Measurements from ENCODE around the gene UBE2G1.

DNA sequence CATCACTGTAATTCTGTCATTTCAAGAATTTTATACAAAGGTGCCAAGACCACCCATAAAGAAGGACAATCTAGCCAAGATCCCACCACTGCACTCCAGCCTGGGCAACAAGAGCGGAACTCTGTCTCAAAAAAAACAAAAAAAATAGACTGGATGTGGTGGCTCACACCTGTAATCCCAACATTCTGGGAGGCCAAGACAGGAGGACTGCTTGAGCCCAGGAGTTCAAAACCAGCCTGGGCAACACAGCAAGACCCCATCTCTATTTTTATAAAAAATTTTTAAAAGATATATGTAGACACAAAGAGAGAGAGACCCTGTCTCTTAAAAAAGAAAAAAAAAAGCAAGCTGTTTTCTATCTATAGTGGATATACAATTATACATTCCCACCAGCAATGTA is 8.8 kb downstream of the UBE2G1 start:
- TF ChIP-seq, protein P1, sequence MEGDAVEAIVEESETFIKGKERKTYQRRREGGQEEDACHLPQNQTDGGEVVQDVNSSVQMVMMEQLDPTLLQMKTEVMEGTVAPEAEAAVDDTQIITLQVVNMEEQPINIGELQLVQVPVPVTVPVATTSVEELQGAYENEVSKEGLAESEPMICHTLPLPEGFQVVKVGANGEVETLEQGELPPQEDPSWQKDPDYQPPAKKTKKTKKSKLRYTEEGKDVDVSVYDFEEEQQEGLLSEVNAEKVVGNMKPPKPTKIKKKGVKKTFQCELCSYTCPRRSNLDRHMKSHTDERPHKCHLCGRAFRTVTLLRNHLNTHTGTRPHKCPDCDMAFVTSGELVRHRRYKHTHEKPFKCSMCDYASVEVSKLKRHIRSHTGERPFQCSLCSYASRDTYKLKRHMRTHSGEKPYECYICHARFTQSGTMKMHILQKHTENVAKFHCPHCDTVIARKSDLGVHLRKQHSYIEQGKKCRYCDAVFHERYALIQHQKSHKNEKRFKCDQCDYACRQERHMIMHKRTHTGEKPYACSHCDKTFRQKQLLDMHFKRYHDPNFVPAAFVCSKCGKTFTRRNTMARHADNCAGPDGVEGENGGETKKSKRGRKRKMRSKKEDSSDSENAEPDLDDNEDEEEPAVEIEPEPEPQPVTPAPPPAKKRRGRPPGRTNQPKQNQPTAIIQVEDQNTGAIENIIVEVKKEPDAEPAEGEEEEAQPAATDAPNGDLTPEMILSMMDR (IDR thresholded peaks at IDR 0.05), result no peak
- TF ChIP-seq EZH2 (IDR thresholded peaks at IDR 0.05; ENCODE audit: borderline replicate concordance, insufficient read depth, low read depth, low read length, poor library complexity, severe bottlenecking), result no peak
